HG02981 (cell line): Measurements from ENCODE around the gene FKBP8.
"Not testable (repeated sequence)": the region's sequence is repeated elsewhere in the genome, so short reads cannot be mapped to it uniquely, and the experiment has no call there.

Experiments
- ATAC-seq: cut with Tn5 transposase; IDR thresholded peaks from one replicate; pipeline ENCODE4 v1.9.1; 2021; ENCODE audit warnings: mild to moderate bottlenecking, moderate library complexity; ENCODE audit not compliant: unreplicated experiment

FKBP8 gene

DNA sequence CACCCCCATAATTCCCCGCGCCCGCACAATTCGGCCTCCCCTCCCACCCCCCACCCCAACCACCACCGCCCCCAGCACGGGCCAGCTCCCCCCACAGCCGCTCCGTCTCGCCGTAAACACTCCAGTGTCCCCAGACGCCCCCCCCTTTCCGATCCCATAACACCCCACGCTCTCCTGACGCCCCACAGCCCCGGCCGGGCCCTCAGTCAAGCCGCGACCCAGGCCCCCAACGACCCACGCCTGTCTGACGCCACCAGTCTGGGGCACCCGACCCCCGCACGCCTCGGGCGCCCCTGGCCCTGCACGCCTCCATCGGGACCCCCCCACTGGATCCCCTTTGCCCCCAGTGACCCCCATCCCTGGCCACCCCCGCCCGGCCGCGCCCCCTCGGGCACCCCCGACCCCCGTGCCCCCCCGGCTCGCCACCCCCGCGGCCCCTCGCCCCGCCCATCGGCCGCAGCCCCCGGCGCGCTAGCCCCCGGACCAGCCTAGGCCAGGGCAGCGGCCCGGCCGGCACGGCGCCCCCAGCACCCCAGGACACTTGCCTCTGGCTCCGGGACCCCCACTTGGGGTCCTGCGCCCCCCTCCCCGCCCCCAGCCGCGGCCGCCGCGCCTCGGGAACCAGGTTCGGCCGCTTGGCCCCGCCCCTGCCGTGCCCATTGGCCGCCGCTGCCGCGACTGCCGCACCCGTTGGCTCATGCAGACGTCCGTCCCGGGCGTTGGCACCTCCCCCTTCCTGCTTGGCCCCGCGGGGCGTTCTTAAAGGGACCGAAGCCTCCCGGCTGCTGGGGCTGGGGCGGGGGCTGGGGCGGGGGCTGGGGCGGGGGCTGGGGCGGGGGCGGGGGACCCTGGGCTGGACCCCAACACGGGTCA, at the start of gene FKBP8:
Gene FKBP8, minus strand, starts transcription at position 633 of the 873 bp plus-strand sequence. CDS start 1,603 bp downstream, outside the sequence.
- peak; percentile 92 for ATAC-seq

DNA sequence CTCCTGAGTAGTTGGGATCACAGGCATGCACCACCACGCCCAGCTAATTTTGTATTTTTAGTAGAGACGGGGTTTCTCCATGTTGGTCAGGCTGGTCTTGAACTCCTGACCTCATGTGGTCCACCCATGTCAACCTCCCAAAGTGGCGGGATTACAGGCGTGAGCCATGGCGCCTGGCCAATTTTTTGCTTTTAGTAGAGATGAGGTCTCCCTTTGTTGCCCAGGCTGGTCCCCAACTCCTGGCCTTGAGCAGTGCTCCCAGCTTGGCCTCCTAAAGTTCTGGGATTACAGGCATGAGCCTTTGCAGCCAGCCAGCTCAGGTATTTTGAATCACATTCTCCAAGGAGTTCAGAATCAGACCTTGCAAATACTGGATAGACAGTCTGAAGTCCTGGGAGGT, 49.4 kb upstream of the FKBP8 start:
- not testable (repeated sequence) for ATAC-seq

DNA sequence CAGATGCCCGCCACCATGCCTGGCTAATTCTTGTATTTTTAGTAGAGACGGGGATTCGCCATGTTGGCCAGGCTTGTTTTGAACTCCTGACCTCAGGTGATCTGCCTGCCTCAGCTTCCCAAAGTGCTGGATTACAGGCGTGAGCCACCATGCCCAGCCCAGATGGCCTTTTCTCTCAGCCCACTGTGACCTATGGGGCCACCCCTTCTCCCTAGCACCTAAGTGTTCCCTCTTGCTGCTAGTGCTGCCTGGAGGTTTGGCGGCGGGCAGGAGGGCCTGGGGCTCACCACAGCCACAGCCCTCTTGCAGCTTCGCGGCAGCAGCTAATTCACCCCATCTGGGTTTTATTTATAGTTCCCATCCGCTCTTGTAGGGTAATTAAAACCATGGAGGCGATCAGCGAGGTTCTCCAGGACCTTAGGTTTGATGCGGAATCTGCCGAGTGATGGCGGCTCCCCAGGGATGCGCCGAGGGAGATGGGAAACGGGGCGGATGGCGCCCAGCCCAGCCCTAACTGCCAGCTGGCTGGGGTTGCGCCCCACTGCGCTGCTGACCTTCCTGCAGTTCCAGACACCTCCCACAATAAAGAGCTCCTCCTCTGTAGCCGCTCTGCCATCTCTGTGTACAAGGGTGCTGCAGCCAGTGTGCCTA, 48.5 kb upstream of the FKBP8 start:
- no peak for ATAC-seq

DNA sequence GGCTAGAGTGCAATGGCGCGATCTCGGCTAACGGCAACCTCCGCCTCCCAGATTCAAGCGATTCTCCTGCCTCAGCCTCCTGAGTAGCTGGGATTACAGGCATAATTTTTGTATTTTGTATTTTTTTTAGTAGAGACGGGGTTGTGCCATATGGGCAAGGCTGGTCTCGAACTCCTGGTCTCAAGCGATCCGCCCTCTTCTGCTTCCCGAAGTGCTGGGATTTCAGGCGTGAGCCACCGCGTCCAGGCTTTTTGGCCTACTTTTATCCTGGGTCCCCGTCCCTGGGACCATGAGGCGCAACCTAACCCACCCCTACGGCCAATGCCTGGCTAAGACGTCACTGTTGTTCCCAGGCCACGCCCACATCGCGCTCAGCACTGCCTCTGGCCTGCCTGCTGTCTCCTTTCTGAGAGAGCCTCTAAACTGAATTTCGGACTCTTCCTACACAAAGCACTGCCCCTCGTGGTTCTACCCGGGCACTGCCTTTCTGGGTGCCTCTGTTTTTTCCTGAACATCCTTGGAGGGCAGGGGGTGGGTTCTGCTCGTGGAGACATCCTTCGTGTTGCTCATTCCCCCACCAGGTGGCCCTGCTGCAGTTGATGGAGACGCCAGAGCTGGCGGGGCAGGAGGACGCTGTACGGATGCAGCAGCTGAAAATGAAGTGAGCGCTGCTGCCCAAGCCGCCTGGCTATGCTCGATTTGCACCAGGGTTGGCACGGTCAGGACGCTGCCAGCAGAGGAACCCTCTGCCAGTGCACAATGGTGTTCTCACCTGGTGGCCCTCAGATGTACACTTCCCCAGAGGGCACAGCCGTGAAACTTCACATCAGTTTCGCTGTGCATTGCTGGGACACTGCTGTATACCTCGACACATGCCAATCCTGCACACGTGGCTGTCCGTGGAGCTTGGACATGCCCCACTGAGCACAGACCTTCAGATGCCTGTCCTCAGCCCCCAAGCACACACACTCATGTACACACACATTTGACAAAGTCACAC, 47.2 kb upstream of the FKBP8 start:
- no peak for ATAC-seq

DNA sequence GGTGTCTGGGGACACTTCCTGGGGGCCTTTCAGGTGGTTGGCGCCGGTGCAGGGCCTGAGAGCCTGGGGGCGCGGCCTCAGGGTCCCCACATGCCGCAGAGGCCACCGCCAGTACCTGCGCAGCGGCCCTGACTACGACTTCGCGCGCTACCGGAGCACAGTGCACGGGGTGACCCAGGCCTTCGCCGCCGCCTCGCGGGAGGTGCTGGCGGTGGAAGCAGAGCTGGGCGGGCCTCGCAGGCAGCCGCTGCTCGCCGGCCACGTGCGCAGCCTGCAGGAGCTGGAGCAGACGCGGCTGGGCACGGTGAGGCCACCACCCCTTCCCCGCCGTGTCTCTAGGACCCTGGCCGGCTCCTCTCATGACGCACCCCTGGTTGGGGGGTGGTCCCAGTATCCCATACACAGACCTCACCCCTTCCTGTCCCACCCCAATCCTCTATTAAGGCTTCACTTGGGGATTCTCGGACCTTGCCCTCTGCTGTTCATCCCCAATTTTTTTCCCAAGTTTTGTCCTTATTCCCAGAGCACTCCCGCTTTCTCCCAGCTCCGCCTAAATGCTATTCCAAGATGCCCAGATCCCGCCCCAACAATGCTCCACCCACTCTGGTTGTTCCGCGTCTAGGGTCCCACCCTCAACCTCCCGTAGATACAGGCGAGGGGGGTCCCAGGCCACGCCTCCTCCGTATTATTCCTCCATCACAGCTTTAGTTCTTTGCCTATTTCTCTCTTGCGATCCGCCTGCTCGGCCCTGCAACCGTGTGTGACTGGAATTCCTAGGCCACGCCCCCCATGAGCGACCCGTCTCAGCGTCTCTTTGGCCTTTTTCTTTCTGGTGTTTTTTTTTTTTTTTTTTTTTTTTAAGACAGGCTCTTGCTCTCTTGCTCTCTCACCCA, 46.3 kb upstream of the FKBP8 start:
- peak; percentile 33 for ATAC-seq

DNA sequence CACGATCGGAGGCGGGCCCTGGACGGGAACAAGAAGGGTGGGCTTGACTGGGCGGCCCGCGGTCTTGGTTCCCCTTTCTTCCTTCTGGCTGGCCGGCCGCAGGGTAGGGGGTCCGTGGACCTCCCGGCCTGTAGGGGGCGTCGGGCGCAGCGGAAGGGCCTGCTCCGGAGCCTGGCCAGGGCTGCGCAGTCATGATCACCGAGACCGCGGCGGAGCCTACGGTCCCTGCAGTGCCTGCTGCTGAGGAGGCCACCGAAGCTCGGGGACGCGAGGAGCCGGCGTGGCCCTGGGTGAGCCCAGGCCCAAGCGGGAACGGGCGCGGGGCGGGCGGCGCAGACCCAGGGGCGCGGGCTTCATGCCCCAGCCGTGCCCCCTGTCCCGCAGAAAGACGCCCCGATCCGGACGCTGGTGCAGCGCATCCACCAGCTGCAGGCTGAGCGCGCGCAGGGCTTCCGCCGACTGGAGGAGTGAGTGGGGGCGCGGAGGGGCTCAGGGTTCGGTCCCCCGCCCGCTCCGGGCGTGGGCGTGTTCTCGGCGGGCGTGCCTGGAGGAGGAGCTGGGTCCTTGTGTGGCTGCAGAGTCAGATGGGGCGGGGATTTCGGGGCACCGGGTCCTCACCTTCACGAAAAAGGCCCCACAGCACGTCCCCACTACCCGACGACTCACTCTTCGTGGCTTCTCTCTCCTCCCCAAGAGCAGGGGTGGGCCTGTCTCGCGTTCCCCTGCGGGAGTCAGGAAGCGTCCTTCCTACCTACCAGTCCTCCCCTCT, 45.4 kb upstream of the FKBP8 start, which contains the start of gene REX1BD:
Gene REX1BD, plus strand, starts transcription at position 188 of the 769 bp plus-strand sequence. Its CDS starts 4 bp downstream, at position 192.
- ATAC-seq: peak; percentile 73

DNA sequence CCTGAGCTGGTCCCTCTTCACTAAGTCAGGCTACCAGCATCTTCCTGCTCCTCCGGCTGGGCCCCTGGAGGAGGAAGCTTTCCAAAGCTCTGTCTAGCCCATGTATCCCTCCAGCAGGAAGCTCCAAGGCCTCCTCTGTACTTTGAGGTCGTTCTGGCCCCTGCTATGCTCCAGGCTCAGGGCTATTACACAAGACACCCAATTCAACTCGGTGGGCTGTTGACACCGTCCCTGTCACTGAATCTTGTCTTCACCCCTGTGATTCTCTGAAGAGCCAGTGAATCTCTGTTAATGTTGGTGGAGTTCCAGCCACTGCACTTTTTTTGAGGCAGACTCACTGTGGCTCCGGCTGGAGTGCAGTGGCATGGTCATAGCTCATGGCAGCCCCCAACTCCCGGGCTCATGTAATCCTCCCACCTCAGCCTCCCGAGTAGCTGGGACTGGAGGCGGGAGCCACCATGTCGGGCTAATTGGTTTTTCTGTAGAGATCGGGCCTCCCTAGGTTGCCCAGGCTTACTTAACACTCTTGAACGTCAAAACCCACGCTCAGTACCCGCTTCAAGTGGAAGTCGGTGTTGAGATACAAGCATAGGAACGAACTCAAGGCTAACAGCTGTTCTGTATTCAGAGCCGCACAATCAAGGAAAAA, 44.7 kb upstream of the FKBP8 start:
- ATAC-seq: no peak

DNA sequence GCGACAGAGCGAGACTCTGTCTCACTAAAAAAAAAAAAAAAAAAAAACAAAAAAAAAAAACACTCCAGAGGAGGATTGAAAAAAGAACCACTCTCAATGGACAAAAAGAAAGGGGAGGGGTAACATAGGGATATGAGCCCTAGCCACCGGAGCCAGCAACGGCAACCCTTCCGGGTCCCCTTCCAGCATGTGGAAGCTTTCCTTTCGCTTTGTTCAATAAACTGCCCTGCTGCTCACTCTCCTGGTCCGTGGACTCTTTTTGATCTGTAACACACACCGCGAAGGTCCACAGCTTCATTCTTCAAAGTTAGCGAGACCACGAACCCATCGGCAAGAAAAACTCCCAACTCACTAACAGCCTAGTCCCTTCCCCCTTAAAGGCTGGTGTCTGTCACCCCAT, 44.2 kb upstream of the FKBP8 start:
- no peak for ATAC-seq

DNA sequence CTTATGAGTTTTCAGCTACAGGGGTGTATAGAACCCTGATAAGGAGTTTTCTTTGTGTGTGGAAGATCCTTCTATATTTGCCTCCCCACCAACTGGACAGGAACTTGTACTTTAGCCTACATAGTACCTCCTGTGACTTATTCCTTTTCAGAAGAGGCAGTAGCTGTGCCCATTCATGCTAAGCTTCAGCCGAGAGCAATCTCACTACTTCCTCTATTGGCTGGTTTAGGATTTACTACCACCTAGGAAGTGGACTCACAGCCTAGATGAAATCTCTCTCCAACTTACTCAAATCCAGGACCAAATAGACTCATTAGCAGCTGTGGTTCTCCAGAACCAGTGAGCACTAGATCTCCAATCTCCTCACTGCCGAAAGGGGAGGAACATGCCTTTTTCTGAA, 42.9 kb upstream of the FKBP8 start:
- no peak for ATAC-seq

DNA sequence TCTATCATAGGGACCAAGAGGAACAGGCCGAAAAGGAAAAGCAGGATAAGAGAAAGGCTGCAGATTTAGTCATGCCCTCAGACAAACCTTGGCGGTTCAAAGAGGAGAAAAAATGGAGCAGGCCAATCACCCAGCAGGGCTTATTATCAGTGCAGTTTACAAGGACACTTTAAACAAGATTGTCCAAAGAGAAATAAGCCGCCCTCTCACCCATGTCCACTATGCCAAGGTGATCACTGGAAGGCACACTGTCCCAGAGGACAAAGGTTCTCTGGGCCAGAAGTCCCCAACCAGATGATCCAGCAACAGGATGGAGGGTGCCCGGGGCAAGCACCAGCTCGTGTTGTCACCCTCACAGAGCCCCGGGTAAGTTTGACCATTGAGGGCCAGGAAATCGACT, 36.9 kb upstream of the FKBP8 start:
- ATAC-seq: no peak

DNA sequence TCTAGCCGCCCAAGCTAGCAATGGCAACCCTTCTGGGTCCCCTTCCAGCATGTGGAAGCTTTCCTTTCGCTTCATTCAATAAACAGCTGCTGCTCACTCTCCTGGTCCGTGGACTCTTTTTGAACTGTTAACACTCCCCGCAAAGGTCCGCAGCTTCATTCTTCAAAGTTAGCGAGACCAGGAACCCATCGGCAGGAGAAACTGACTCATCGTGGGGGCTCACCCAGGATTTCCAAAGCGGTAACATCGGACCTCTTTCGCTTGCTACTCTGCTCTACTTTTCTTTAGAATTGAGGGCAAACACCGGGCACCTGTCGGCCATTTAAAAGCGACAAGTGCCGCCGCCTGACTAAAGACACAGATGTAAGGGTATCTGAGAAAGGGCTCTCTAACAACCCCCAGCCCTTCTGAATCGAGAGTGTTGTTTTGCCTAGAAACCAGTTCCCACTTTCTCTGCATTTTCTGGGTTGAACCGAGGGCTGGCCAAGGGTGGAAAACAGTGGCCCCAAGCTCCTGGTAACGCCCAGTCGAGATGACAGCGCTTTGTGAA, 34.1 kb upstream of the FKBP8 start:
- no peak for ATAC-seq

DNA sequence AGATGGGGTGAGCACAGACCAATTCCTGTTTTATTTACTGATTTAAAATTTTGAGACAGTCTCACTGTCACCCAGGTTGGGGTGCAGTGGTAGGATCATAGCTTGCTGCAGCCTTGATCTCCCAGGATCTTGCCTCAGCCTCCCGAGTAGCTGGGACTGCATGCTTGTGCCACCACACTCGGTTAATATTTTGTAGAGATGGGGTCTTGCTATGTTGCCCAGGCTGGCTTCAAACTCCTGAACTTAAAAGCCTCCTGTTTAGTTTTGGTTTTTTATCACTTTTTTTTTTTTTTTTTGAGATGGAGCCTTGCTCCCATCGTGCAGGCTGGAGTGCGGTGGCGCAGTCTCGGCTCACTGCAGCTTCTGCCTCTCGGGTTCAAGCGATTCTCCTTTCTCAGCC, 33.0 kb upstream of the FKBP8 start:
- no peak for ATAC-seq

DNA sequence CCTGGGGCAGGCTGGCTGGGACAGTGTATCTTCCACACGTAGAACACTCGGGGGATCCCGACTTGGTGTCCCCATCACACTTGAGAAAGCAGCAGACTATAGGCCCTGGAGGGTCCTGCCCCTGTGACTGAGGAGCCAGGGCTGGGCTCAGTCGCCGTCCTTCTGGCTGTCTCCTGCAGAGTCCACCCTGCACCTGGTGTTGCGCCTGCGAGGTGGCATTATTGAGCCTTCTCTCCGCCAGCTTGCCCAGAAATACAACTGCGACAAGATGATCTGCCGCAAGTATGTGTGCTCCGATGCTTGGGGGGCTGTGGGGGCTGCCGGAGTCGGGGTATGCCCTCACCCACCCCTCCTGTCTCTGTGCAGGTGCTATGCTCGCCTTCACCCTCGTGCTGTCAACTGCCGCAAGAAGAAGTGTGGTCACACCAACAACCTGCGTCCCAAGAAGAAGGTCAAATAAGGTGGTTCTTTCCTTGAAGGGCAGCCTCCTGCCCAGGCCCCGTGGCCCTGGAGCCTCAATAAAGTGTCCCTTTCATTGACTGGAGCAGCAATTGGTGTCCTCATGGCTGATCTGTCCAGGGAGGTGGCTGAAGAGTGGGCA, 31.4 kb upstream of the FKBP8 start:
- ATAC-seq: no peak

DNA sequence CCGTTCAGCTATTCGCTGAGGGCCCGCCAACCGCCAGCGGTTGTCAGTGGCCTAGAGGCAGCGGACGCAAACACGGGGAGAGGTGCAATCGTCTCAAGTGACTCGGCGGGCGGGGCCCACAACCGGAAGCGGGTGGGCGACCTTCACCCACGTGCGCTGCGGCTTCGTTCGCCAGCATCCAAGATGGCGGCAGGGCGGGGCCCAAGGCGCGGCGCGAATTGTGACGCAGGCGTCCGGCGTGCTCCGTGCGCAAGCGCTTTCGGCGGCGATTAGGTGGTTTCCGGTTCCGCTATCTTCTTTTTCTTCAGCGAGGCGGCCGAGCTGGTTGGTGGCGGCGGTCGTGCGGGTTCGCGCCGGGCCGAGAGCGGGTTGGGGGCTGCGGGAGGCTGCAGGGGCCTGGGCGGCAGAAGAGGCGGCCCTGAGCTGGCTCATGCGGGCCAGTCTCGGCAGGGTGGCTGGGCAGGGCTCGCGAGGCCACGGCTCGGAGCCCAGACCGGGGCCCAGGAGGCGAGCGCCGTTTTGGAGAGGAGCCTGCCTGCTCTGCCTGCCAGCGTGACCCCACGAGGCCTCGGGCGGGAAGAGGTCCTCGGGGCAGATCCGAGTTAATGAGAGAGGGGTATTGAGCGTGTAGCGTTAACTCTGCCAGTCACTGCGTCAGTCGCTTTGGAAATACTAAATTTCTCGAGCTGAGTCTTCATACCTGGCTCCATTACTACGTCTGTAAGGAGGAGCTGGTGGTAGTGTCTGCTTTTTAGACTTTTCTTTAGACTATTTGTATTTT, 28.4 kb upstream of the FKBP8 start, which contains the start of gene UBA52:
Gene UBA52, plus strand, starts transcription at position 294 of the 781 bp plus-strand sequence. CDS start 1,444 bp downstream, outside the sequence.
- ATAC-seq: peak; percentile 92

DNA sequence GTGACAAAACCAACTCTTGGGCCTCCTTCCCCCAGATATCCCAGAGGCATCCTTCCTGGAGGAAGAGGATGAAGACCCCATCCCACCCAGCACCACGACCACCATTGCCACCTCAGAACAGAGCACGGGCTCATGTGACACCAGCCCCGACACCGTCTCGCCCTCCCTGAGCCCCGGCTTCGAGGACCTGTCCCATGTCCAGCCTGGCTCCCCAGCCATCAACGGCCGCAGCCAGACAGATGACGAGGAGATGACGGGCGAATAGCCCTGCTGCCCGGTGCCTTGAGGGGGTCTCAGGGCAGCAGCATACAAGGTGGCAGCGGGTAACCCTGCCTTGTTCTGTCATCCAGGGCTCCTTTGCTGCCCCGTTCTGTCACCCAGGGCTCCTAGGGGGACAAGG, 25.0 kb upstream of the FKBP8 start:
- ATAC-seq: no peak

DNA sequence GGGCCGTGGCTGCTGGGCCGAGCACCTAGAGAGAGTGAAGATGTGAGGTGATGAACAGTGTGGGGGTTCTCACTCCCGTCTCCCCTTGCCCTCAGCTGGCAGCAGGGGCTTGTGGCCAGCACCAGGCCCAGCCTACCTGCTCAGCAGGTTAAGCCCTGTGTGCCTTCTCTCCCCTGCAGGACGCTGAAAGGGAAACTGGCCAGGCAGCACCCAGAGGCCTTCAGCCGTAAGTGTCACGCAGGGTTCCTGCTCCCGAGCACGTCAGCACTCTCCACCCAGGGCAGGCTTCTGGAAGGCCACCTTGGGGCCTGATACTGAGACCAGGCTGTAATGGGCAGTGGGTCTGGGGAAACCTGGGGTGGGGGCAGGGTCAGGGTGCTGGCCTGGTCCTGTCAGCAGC, 23.6 kb upstream of the FKBP8 start:
- no peak for ATAC-seq

DNA sequence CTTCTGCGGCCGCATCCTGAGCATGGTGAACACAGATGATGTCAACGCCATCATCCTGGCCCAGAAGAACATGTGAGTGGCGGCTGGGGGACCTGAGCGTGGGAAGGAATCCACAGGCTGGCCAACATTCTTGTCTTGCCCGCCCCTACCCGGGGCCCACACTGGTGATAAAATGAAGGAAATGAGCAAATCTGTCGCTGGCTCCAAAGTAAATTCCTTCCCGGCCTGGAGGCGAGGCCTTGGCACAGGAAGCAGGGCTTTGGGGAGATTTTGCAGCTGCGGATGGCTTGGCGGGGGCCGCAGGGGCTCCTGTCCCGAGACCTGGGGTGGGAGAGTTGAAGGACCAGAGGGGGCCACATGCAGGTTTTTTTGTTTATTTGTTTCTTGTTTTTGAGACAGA, 18.7 kb upstream of the FKBP8 start:
- ATAC-seq: no peak
